Fibroblast of lung (primary cell): ENCODE data around the gene TACC2. TPM values are rescaled to one million over a fixed set of nuclear protein-coding genes. Genes with fewer than 3 reads are reported as not detected.

Experiments used
- DNase-seq, 2 donors: peaks; one replicate each; pipeline versions ENCODE4 v3.0.0 to v3.0.0-alpha.2; 2010; ENCODE audit warnings: low read depth in 2 of 2
- H2AFZ ChIP-seq: 2 replicates; pipeline ENCODE4 v1.5.1; 2012; ENCODE audit warnings: low read length, control low read depth, inconsistent platforms
- H3K27ac ChIP-seq: 2 replicates; pipeline ENCODE4 v1.5.1; 2011; ENCODE audit warnings: low read length, control low read depth; ENCODE audit not compliant: insufficient read depth
- H3K27me3 ChIP-seq: 2 replicates; pipeline ENCODE4 v1.5.1; 2011; ENCODE audit warnings: mild to moderate bottlenecking, low read length; ENCODE audit not compliant: control insufficient read depth, insufficient read depth
- H3K36me3 ChIP-seq: 2 replicates; pipeline ENCODE4 v1.5.1; 2011; ENCODE audit warnings: low read length; ENCODE audit not compliant: control insufficient read depth, insufficient read depth
- H3K4me1 ChIP-seq: 2 replicates; pipeline ENCODE4 v1.5.1; 2011; ENCODE audit warnings: low read length; ENCODE audit not compliant: control insufficient read depth, insufficient read depth; ENCODE audit errors: extremely low read depth
- H3K4me2 ChIP-seq: 2 replicates; pipeline ENCODE4 v1.5.1; 2011; ENCODE audit warnings: low read length, control low read depth; ENCODE audit not compliant: insufficient read depth; ENCODE audit errors: extremely low read depth
- H3K4me3 ChIP-seq, 4 experiments: fragments of 200-600 bp in 1 of 4; sonication (generic) in 1 of 4; replicated peaks in 1 of 4; 2 replicates each; pipeline ENCODE4 v1.5.1; 2011 to 2016; ENCODE audit warnings: low read length in 4 of 4, low read depth in 3 of 4, mild to moderate bottlenecking in 3 of 4, control low read depth in 2 of 4, inconsistent platforms in 1 of 4, mixed read lengths in 1 of 4; ENCODE audit not compliant: insufficient read depth in 1 of 4; ENCODE audit errors: control extremely low read depth in 1 of 4
- H3K79me2 ChIP-seq: 2 replicates; pipeline ENCODE4 v1.5.1; 2012; ENCODE audit warnings: mild to moderate bottlenecking, low read length, inconsistent platforms; ENCODE audit not compliant: control insufficient read depth, insufficient read depth
- H3K9ac ChIP-seq: 2 replicates; pipeline ENCODE4 v1.5.1; 2011; ENCODE audit warnings: mild to moderate bottlenecking, low read length, control low read depth; ENCODE audit not compliant: insufficient read depth
- H3K9me3 ChIP-seq: 2 replicates; pipeline ENCODE4 v1.5.1; 2012; ENCODE audit warnings: low read depth, low read length; ENCODE audit not compliant: control insufficient read depth, insufficient read depth
- H4K20me1 ChIP-seq: 2 replicates; pipeline ENCODE4 v1.5.1; 2011; ENCODE audit warnings: low read length; ENCODE audit not compliant: control insufficient read depth, insufficient read depth; ENCODE audit errors: extremely low read depth
- EZH2 ChIP-seq: IDR thresholded peaks from 2 replicates; pipeline ENCODE4 v1.5.1; 2012; ENCODE audit warnings: low read length, control low read depth, mild to moderate bottlenecking; ENCODE audit errors: missing control alignments
- polyA plus RNA-seq, 2 donors: library from polyadenylated mRNA; depleted of rRNA in 1 of 2; stranded (reverse) in 1 of 2; unstranded in 1 of 2; fragments of >200 nt; gene quantifications; 2 replicates each; pipeline ENCODE4 v1.2.1, GENCODE V29; 2011 to 2012; ENCODE audit warnings: missing spikeins in 1 of 2
- total RNA-seq: library from RNA; depleted of rRNA; stranded (reverse); fragments of >200 nt; gene quantifications from 2 replicates; pipeline ENCODE4 v1.2.1, GENCODE V29; 2014
- TF ChIP-seq, protein P1 (sequence below), 2 donors: IDR thresholded peaks in 1 of 2; conservative IDR thresholded peaks in 1 of 2; 1 replicate in 1 of 2; 2 replicates in 1 of 2; pipeline ENCODE4 v1.5.1; 2011 to 2012; ENCODE audit warnings: low read length in 2 of 2, control low read depth in 1 of 2, inconsistent platforms in 1 of 2, low read depth in 1 of 2, mild to moderate bottlenecking in 1 of 2

The TACC2 gene
- total and polyA plus RNA-seq, 2 donors (not counting 1 experiment from before 2014, with no cell fraction given), result 7.6 to 13.0 TPM

DNA sequence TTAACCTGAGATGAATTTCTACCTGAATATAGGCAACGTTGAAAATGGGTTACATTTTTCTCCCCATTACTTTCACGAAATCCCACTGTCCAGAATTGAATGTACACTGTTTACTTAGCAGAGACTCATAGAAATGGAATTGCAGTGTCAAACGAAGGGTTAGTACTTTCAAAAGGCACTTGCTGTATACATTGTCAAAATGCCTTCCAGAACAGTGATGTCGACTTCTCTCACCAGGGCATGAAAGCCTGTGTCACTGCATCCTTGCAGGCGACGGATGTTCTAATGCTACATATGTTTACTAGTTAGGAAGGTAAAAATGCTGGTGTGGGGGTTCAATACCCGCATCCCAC is 41.2 kb downstream of the TACC2 start:
- Histone ChIP-seq H3K4me2 (no peak overlapping the region), H3K79me2 (no peaks in the 10 kb centered on the region), H3K9me3 (no peaks in the 10 kb centered on the region), H3K27me3 (peaks cover 4% of the 10 kb centered on the region), H3K4me1 (no peaks in the 10 kb centered on the region), H4K20me1 (no peaks in the 10 kb centered on the region), H2AFZ (no peak overlapping the region), H3K4me3 (no peak overlapping the region), H3K36me3 (no peaks in the 10 kb centered on the region), H3K9ac (no peak overlapping the region), H3K27ac (no peak overlapping the region)
- TF ChIP-seq, protein P1, sequence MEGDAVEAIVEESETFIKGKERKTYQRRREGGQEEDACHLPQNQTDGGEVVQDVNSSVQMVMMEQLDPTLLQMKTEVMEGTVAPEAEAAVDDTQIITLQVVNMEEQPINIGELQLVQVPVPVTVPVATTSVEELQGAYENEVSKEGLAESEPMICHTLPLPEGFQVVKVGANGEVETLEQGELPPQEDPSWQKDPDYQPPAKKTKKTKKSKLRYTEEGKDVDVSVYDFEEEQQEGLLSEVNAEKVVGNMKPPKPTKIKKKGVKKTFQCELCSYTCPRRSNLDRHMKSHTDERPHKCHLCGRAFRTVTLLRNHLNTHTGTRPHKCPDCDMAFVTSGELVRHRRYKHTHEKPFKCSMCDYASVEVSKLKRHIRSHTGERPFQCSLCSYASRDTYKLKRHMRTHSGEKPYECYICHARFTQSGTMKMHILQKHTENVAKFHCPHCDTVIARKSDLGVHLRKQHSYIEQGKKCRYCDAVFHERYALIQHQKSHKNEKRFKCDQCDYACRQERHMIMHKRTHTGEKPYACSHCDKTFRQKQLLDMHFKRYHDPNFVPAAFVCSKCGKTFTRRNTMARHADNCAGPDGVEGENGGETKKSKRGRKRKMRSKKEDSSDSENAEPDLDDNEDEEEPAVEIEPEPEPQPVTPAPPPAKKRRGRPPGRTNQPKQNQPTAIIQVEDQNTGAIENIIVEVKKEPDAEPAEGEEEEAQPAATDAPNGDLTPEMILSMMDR (conservative IDR thresholded peaks at IDR 0.05 in 1 of 2, IDR thresholded peaks at IDR 0.05 in 1 of 2; ENCODE audit: low read depth in 1 of 2, low read length in 2 of 2), result no peak
- TF ChIP-seq EZH2, result no peak
- DNase-seq, result no peak

DNA sequence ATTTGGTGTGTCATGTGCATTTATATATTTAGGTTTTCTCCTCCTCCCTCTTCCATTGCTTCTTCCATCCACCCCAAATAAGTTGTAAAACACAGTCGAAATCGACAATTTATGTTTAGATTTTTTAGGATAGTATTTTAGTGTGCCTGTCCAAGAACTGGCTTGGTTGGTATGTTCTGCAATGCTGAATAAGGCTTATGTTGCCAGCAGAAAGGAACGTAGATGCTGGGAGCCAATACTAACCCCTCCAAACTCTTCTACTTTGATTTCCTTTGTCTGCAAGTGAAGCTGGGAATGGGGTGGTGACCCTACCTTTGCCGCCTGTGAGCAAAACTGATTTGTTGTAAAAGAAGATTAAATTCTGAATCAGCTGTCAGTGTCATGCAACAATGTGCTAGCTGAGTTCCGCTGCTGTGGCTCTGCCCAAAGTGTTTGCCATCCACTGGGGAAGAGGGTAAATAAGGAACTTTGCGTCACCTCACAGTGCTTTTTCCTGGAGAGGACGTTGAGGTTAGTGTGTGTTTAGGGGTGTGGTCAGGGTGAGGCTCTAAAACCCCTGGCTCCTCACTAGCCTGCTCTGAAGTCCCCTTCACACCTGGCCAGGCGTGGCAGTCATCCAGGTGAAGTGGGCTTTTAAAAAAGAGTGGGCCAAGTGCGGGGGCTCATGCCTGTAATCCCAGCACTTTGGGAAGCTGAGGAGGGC is 44.4 kb downstream of the TACC2 start:
- Histone ChIP-seq H4K20me1 (no peaks in the 10 kb centered on the region), H3K36me3 (no peaks in the 10 kb centered on the region), H3K27me3 (peaks cover 4% of the 10 kb centered on the region), H3K9me3 (no peaks in the 10 kb centered on the region), H3K9ac (no peak overlapping the region), H3K4me2 (no peak overlapping the region), H3K4me1 (no peaks in the 10 kb centered on the region), H3K27ac (no peak overlapping the region), H3K79me2 (no peaks in the 10 kb centered on the region), H2AFZ (no peak overlapping the region), H3K4me3 (no peak overlapping the region)
- no peak for TF ChIP-seq EZH2
- TF ChIP-seq, protein P1 (conservative IDR thresholded peaks at IDR 0.05 in 1 of 2, IDR thresholded peaks at IDR 0.05 in 1 of 2; ENCODE audit: low read depth in 1 of 2, low read length in 2 of 2), result no peak
- DNase-seq, result no peak

DNA sequence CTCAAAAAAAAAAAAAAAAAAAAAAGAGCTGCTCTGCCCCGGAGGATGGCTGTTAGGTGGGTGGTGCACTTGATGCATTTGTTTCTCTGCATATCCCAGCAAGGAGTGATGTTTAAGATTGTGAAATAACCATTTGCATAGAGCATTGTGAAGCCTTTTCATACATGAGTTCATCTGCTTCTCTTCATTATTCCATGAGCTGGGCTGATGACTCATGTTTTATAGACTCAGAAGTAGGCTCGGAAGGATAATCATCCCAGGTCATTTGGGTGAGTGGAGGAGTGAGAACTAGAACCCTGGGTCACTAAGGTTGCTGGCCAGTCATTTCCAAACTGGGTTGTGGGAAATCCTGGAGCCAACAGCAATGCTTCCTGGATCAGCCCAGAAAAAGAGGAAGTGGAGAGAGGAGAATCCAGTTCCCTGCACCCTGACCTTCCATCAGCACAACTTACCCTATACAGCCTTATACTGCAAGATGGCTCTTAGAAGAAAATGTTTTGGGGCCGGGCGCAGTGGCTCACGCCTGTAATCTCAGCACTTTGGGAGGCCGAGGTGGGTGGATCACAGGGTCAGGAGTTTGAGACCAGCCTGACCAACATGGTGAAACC is 45.3 kb downstream of the TACC2 start:
- DNase-seq, result peak; percentile 41 to 62
- no peaks in the 10 kb centered on the region for H3K9me3 ChIP-seq
- no peaks in the 10 kb centered on the region for H3K36me3 ChIP-seq

More for the DNA sequence above, 45.3 kb downstream of the TACC2 start:
- Histone ChIP-seq H3K4me1 (no peaks in the 10 kb centered on the region), H3K9ac (no peak overlapping the region), H3K4me3 (no peak overlapping the region), H3K27me3 (peaks cover 4% of the 10 kb centered on the region), H3K27ac (no peak overlapping the region), H3K79me2 (no peaks in the 10 kb centered on the region), H3K4me2 (no peak overlapping the region), H2AFZ (no peak overlapping the region), H4K20me1 (no peaks in the 10 kb centered on the region)
- no peak for TF ChIP-seq EZH2
- TF ChIP-seq, protein P1 (conservative IDR thresholded peaks at IDR 0.05 in 1 of 2, IDR thresholded peaks at IDR 0.05 in 1 of 2; ENCODE audit: low read depth in 1 of 2, low read length in 2 of 2), result no peak
